ENCODE data around the gene ITGB1. TPM values are rescaled to one million over a fixed set of nuclear protein-coding genes. Genes with fewer than 3 reads are reported as not detected.
A peak's percentile ranks its signal among the peaks of the same experiment; 100 is the strongest.

ITGB1 gene
- total RNA-seq, 1 experiment from 2014 or later = 282 TPM

DNA sequence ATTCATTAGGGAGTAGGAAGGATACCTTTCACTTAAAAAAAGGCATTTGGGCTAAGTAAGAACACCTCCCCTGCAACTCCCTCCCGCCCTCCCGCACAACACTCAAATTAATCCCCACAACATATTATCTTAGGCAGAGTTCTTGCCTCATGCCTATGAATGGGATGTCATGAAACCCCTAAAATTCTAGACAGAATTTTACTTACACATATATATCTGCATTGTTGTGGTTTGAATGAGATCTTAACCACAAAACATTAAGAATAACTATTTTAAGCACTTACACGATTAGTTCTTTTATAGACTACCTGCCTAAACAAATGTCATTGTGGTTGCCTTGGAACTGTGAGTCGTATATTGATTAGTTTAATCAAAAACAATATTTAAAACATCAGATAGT, 4.5 kb upstream of the ITGB1 start:
- Histone ChIP-seq H3K4me1 (ENCODE audit: insufficient read depth, low read length, poor library complexity, severe bottlenecking) (peaks cover 23% of the 10 kb centered on the region), H3K36me3 (ENCODE audit: insufficient read depth, low read length, poor library complexity, severe bottlenecking) (no peaks in the 10 kb centered on the region), H3K27me3 (replicated peaks; ENCODE audit: insufficient read depth, low read depth, low read length, poor library complexity) (no peaks in the 10 kb centered on the region), H3K27ac (ENCODE audit: low read depth, low read length, poor library complexity, severe bottlenecking) (no peak overlapping the region), H3K9me3 (ENCODE audit: low read depth, low read length, poor library complexity, severe bottlenecking) (no peaks in the 10 kb centered on the region), H3K4me3 (ENCODE audit: low read depth, low read length, poor library complexity, severe bottlenecking) (no peak overlapping the region)
- ChIA-PET CTCF (no interaction called here), POLR2A (ENCODE audit: low non-redundant PET) (no interaction called here)
- DNase-seq (ENCODE audit: low spot score) = no peak
- no TSS peak for BruUV-seq (replicated peaks)
- intact Hi-C loops (cut with micrococcal nuclease; ENCODE audit: unreplicated experiment) = no loop called here
- no peak for TF ChIP-seq EZH2 (IDR thresholded peaks at IDR 0.05; ENCODE audit: borderline replicate concordance, low read depth, low read length, poor library complexity, severe bottlenecking)
- TF ChIP-seq CTCF (conservative IDR thresholded peaks at IDR 0.05; ENCODE audit: low read depth, low read length) = no peak

DNA sequence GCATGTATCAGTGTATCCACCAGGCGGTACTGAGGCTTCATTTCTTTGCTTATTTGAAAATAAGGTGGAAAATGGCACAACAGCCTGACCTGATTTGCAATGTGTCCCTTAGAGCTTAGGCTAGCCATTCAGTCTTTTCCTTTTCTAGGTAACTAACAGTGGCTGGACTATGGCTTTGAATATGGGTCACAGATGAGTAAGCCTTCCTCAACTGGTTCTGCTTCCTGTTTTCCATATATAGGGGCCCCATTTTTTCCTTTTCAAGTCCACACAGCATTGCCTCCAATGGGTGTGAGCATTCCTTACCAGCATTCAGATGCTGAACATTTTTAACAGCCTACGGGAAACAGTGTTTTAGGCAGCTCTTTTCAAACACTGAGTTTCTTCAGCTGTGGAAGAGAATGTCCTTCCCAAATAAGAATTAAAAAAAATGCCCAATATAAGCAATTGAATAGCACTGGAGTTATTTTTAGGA, 3.9 kb upstream of the ITGB1 start:
- TF ChIP-seq CTCF (conservative IDR thresholded peaks at IDR 0.05; ENCODE audit: low read depth, low read length) = no peak
- TF ChIP-seq EZH2 (IDR thresholded peaks at IDR 0.05; ENCODE audit: borderline replicate concordance, low read depth, low read length, poor library complexity, severe bottlenecking) = no peak
- peak overlapping the region; percentile 15 for H3K27ac ChIP-seq (ENCODE audit: low read depth, low read length, poor library complexity, severe bottlenecking)
- no peak for DNase-seq (ENCODE audit: low spot score)
- H3K36me3 ChIP-seq (ENCODE audit: insufficient read depth, low read length, poor library complexity, severe bottlenecking) = no peaks in the 10 kb centered on the region
- no peaks in the 10 kb centered on the region for H3K9me3 ChIP-seq (ENCODE audit: low read depth, low read length, poor library complexity, severe bottlenecking)
- no peak overlapping the region for H3K4me3 ChIP-seq (ENCODE audit: low read depth, low read length, poor library complexity, severe bottlenecking)
- no TSS peak for BruUV-seq (replicated peaks)
- intact Hi-C loops (cut with micrococcal nuclease; ENCODE audit: unreplicated experiment) = no loop called here
- H3K27me3 ChIP-seq (replicated peaks; ENCODE audit: insufficient read depth, low read depth, low read length, poor library complexity) = no peaks in the 10 kb centered on the region
- CTCF ChIA-PET = no interaction called here
- POLR2A ChIA-PET (ENCODE audit: low non-redundant PET) = no interaction called here
- H3K4me1 ChIP-seq (ENCODE audit: insufficient read depth, low read length, poor library complexity, severe bottlenecking) = peaks cover 23% of the 10 kb centered on the region

DNA sequence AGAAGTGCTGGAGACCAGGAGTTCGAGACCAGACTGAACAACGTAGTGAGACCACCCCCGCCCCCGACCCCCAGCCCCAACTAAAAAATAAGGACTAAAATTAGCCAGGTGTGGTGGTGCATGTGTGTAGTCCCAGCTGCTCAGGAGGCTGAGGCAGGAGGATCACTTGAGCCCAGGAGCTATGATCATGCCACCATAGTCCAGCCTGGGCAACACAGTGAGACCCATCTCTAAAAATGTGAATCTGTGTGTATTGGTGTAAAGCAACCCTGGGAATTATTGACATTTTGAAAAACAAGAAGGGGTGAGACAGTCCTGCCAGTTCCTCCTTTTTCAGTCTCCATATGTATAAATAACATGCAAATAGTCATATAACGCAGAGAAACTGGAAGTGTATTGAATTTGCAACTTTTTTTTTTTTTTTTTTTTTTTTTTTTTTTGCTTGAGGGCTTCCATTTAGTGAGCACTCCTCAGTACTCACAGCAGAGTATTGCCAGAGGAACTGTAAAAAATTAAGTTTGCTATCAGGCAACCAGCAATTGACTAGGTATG, 3.4 kb upstream of the ITGB1 start:
- no peak for DNase-seq (ENCODE audit: low spot score)
- ChIA-PET POLR2A (ENCODE audit: low non-redundant PET) (no interaction called here), CTCF (no interaction called here)
- H3K27me3 ChIP-seq (replicated peaks; ENCODE audit: insufficient read depth, low read depth, low read length, poor library complexity) = no peaks in the 10 kb centered on the region
- H3K36me3 ChIP-seq (ENCODE audit: insufficient read depth, low read length, poor library complexity, severe bottlenecking) = no peaks in the 10 kb centered on the region
- H3K27ac ChIP-seq (ENCODE audit: low read depth, low read length, poor library complexity, severe bottlenecking) = peak overlapping the region; percentile 15
- BruUV-seq (replicated peaks) = no TSS peak
- intact Hi-C loops (cut with micrococcal nuclease; ENCODE audit: unreplicated experiment) = no loop called here
- no peak for TF ChIP-seq CTCF (conservative IDR thresholded peaks at IDR 0.05; ENCODE audit: low read depth, low read length)
- TF ChIP-seq EZH2 (IDR thresholded peaks at IDR 0.05; ENCODE audit: borderline replicate concordance, low read depth, low read length, poor library complexity, severe bottlenecking) = no peak
- no peaks in the 10 kb centered on the region for H3K9me3 ChIP-seq (ENCODE audit: low read depth, low read length, poor library complexity, severe bottlenecking)
- no peak overlapping the region for H3K4me3 ChIP-seq (ENCODE audit: low read depth, low read length, poor library complexity, severe bottlenecking)
- peaks cover 23% of the 10 kb centered on the region for H3K4me1 ChIP-seq (ENCODE audit: insufficient read depth, low read length, poor library complexity, severe bottlenecking)

All from A673 (cell line).